Measurements from ENCODE around the gene KIF26A.

DNA sequence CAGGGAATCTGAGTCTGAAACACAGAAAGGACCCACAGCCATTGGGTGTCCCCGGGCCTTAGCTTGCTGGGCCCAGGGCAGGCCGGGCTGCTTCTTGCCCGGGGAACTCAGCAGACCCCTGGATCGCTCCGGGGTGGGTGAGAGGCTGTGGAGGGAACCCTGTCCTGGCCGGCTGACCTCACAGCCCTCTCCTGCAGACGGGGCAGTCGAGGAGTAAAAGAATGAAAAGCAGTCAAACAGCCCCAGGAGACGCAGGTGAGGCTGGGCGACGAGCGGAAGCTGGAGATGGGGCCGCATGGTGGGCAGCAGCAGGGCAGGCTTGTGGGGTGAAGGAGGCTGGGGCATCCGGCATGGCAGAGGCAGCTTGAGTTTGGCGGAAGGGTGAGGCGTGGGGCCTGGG is 57.0 kb downstream of the KIF26A start:
- TF ChIP-seq, protein P1, sequence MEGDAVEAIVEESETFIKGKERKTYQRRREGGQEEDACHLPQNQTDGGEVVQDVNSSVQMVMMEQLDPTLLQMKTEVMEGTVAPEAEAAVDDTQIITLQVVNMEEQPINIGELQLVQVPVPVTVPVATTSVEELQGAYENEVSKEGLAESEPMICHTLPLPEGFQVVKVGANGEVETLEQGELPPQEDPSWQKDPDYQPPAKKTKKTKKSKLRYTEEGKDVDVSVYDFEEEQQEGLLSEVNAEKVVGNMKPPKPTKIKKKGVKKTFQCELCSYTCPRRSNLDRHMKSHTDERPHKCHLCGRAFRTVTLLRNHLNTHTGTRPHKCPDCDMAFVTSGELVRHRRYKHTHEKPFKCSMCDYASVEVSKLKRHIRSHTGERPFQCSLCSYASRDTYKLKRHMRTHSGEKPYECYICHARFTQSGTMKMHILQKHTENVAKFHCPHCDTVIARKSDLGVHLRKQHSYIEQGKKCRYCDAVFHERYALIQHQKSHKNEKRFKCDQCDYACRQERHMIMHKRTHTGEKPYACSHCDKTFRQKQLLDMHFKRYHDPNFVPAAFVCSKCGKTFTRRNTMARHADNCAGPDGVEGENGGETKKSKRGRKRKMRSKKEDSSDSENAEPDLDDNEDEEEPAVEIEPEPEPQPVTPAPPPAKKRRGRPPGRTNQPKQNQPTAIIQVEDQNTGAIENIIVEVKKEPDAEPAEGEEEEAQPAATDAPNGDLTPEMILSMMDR (conservative IDR thresholded peaks at IDR 0.05; ENCODE audit: low read depth, low read length): no peak
- TF ChIP-seq RAD21 (IDR thresholded peaks at IDR 0.05; ENCODE audit: low read length): no peak
- TF ChIP-seq, protein P2, sequence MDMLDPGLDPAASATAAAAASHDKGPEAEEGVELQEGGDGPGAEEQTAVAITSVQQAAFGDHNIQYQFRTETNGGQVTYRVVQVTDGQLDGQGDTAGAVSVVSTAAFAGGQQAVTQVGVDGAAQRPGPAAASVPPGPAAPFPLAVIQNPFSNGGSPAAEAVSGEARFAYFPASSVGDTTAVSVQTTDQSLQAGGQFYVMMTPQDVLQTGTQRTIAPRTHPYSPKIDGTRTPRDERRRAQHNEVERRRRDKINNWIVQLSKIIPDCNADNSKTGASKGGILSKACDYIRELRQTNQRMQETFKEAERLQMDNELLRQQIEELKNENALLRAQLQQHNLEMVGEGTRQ (IDR thresholded peaks at IDR 0.05; ENCODE audit: low read depth, low read length): no peak
- no peak for TF ChIP-seq RFX5 (IDR thresholded peaks at IDR 0.05; ENCODE audit: low read depth, low read length)
- no peak for TF ChIP-seq CEBPB (IDR thresholded peaks at IDR 0.05; ENCODE audit: low read depth, low read length)
- TF ChIP-seq SMC3 (IDR thresholded peaks at IDR 0.05; ENCODE audit: low read depth, low read length): no peak
- no peak for TF ChIP-seq POLR2A (IDR thresholded peaks at IDR 0.05; ENCODE audit: low read depth, low read length)
- TF ChIP-seq, protein P3, sequence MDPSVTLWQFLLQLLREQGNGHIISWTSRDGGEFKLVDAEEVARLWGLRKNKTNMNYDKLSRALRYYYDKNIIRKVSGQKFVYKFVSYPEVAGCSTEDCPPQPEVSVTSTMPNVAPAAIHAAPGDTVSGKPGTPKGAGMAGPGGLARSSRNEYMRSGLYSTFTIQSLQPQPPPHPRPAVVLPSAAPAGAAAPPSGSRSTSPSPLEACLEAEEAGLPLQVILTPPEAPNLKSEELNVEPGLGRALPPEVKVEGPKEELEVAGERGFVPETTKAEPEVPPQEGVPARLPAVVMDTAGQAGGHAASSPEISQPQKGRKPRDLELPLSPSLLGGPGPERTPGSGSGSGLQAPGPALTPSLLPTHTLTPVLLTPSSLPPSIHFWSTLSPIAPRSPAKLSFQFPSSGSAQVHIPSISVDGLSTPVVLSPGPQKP (IDR thresholded peaks at IDR 0.05; ENCODE audit: borderline replicate concordance, low read depth, low read length): no peak
- TF ChIP-seq MXI1 (IDR thresholded peaks at IDR 0.05; ENCODE audit: borderline replicate concordance, low read depth, low read length): no peak
- no peak for TF ChIP-seq BHLHE40 (IDR thresholded peaks at IDR 0.05; ENCODE audit: low read depth, low read length)
- TF ChIP-seq MAZ (IDR thresholded peaks at IDR 0.05; ENCODE audit: borderline replicate concordance, low read depth, low read length): no peak

Measured in IMR-90 (cell line).